PC-9 (cell line): ENCODE measurements around the gene PLA2G4A.

Experiments
- CTCF ChIP-seq: fragments of 200-600 bp; sonication (generic); conservative IDR thresholded peaks from 2 replicates; pipeline ENCODE4 v1.6.1; 2017; ENCODE audit warnings: mixed run types, antibody characterized with exemption, mild to moderate bottlenecking, moderate library complexity
- EZH2 ChIP-seq: fragments of 200-600 bp; sonication (generic); IDR thresholded peaks from 2 replicates; pipeline ENCODE4 v1.8.0; 2017; ENCODE audit warnings: antibody characterized with exemption, low read depth

DNA sequence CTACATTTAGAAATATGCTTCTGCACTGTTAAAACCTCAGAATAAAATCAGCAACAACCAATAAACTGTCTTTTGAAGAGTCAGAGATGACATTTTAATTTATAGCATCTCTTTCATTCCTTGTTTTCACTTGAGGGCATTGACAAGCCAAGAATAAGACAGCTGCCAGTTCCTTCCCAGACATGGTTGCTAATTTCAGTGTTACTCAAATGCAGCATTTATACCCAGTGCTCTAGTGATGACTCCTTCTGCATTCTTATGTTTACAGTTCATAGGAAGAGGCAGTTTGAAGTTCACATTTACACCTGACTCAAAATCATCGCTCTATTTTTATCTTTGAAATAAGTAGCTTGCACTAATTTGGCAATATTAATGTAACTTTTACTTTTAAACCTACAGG is 44.9 kb downstream of the PLA2G4A start:
- TF ChIP-seq CTCF (no peak), EZH2 (no peak)
